Effector memory CD4-positive, alpha-beta T cell (primary cell): ENCODE results near the gene UBXN11.

Source experiments
- DNase-seq, 3 donors: peaks; one replicate each; pipeline ENCODE4 v3.0.0-alpha.2; 2020
- H3K27ac ChIP-seq: 2 replicates; pipeline ENCODE4 v1.7.0; 2013; ENCODE audit warnings: mild to moderate bottlenecking, low read length, moderate library complexity; ENCODE audit not compliant: insufficient read depth, poor library complexity, severe bottlenecking
- H3K27me3 ChIP-seq: replicated peaks from 2 replicates; pipeline ENCODE4 v1.7.0; 2013; ENCODE audit warnings: mild to moderate bottlenecking, low read length; ENCODE audit not compliant: insufficient read depth, control insufficient read depth, poor library complexity, severe bottlenecking
- H3K36me3 ChIP-seq: 2 replicates; pipeline ENCODE4 v1.7.0; 2013; ENCODE audit warnings: mild to moderate bottlenecking, low read length, moderate library complexity; ENCODE audit not compliant: control insufficient read depth, insufficient read depth
- H3K4me1 ChIP-seq: 2 replicates; pipeline ENCODE4 v1.7.0; 2013; ENCODE audit warnings: low read length, mild to moderate bottlenecking; ENCODE audit not compliant: control insufficient read depth, insufficient read depth, poor library complexity, severe bottlenecking
- H3K4me3 ChIP-seq: 2 replicates; pipeline ENCODE4 v1.7.0; 2013; ENCODE audit warnings: low read length, low read depth, mild to moderate bottlenecking; ENCODE audit not compliant: insufficient read depth, poor library complexity, severe bottlenecking
- H3K9me3 ChIP-seq: 2 replicates; pipeline ENCODE4 v1.7.0; 2013; ENCODE audit warnings: mild to moderate bottlenecking, low read length, moderate library complexity; ENCODE audit not compliant: control insufficient read depth
- total RNA-seq, 3 donors: gene quantifications; one replicate each; lab custom pipeline; 2026; lab: John Stamatoyannopoulos, UW

Gene UBXN11
- 32.0 to 50.3 (median 38.9) reads per million in 3 donors for total RNA-seq

GRCh38 chr1:26306290-26307229 is at the start of gene UBXN11:
Gene UBXN11 (minus strand): TSS chr1:26306636. CDS start chr1:26302883, 3,753 bp downstream.
- no peaks in the 10 kb centered on the region for H3K9me3 ChIP-seq
- peak within 1 kb of the TSS; percentile 76 for H3K27ac ChIP-seq
- H3K4me3 ChIP-seq: peak within 1 kb of the TSS; percentile 71
- H3K4me1 ChIP-seq: peaks cover 16% of the 10 kb centered on the region
- no peaks in the 10 kb centered on the region for H3K36me3 ChIP-seq
- peak; percentile 87 to 92 (median 88) for DNase-seq
- H3K27me3 ChIP-seq: no peaks in the 10 kb centered on the region

- Histone ChIP-seq H3K9me3 (no peaks in the 10 kb centered on the region), H3K27me3 (peaks cover 3% of the 10 kb centered on the region), H3K27ac (no peak overlapping the region), H3K4me3 (no peak overlapping the region), H3K4me1 (peaks cover 26% of the 10 kb centered on the region), H3K36me3 (no peaks in the 10 kb centered on the region)
- no peak for DNase-seq
Measured at GRCh38 chr1:26356106-26356505, 49.7 kb upstream of the UBXN11 start.

GRCh38 chr1:26354972-26355371 is 48.5 kb upstream of the UBXN11 start:
- H3K27me3 ChIP-seq: peaks cover under 1% of the 10 kb centered on the region
- H3K36me3 ChIP-seq: no peaks in the 10 kb centered on the region
- H3K9me3 ChIP-seq: no peaks in the 10 kb centered on the region
- no peak overlapping the region for H3K4me3 ChIP-seq
- no peak for DNase-seq
- peaks cover 17% of the 10 kb centered on the region for H3K4me1 ChIP-seq
- no peak overlapping the region for H3K27ac ChIP-seq

GRCh38 chr1:26353976-26354820 is 47.8 kb upstream of the UBXN11 start, which contains the start of gene CRYBG2:
Gene CRYBG2 (minus strand): TSS chr1:26354130. CDS start chr1:26346657, 7,473 bp downstream.
- Histone ChIP-seq H3K4me3 (no peak within 1 kb of the TSS), H3K27ac (no peak within 1 kb of the TSS), H3K9me3 (no peaks in the 10 kb centered on the region), H3K4me1 (peaks cover 10% of the 10 kb centered on the region), H3K27me3 (no peaks in the 10 kb centered on the region), H3K36me3 (no peaks in the 10 kb centered on the region)
- no peak for DNase-seq

GRCh38 chr1:26353210-26353859 is 46.9 kb upstream of the UBXN11 start:
- no peaks in the 10 kb centered on the region for H3K36me3 ChIP-seq
- no peaks in the 10 kb centered on the region for H3K9me3 ChIP-seq
- no peaks in the 10 kb centered on the region for H3K27me3 ChIP-seq
- DNase-seq: no peak
- H3K4me3 ChIP-seq: no peak overlapping the region
- no peak overlapping the region for H3K27ac ChIP-seq
- peaks cover 1% of the 10 kb centered on the region for H3K4me1 ChIP-seq

GRCh38 chr1:26352338-26352679 is 45.9 kb upstream of the UBXN11 start:
- no peak overlapping the region for H3K27ac ChIP-seq
- H3K9me3 ChIP-seq: no peaks in the 10 kb centered on the region
- H3K4me1 ChIP-seq: no peaks in the 10 kb centered on the region
- H3K27me3 ChIP-seq: no peaks in the 10 kb centered on the region
- no peaks in the 10 kb centered on the region for H3K36me3 ChIP-seq
- no peak overlapping the region for H3K4me3 ChIP-seq
- no peak for DNase-seq

- no peak overlapping the region for H3K27ac ChIP-seq
- no peak overlapping the region for H3K4me3 ChIP-seq
Measured at GRCh38 chr1:26351590-26352337, 45.3 kb upstream of the UBXN11 start.

GRCh38 chr1:26350701-26351589 is 44.5 kb upstream of the UBXN11 start:
- no peak for DNase-seq
- no peaks in the 10 kb centered on the region for H3K4me1 ChIP-seq
- no peak overlapping the region for H3K27ac ChIP-seq
- H3K9me3 ChIP-seq: no peaks in the 10 kb centered on the region
- no peaks in the 10 kb centered on the region for H3K36me3 ChIP-seq
- no peak overlapping the region for H3K4me3 ChIP-seq
- no peaks in the 10 kb centered on the region for H3K27me3 ChIP-seq

More at GRCh38 chr1:26351590-26352337, 45.3 kb upstream of the UBXN11 start:
- Histone ChIP-seq H3K36me3 (no peaks in the 10 kb centered on the region), H3K4me1 (no peaks in the 10 kb centered on the region), H3K27me3 (no peaks in the 10 kb centered on the region), H3K9me3 (no peaks in the 10 kb centered on the region)
- DNase-seq: no peak
